ENCODE data around the gene PRKCZ.
"Not testable (repeated sequence)": the region's sequence is repeated elsewhere in the genome, so short reads cannot be mapped to it uniquely, and the experiment has no call there.

Gene PRKCZ

GRCh38 chr1:2088458-2088857, 38.2 kb downstream of the PRKCZ start:
- no peak for DNase-seq

GRCh38 chr1:2089051-2089450, 38.8 kb downstream of the PRKCZ start:
- DNase-seq, result no peak

- DNase-seq, result no peak
Observed at GRCh38 chr1:2090216-2090890, 40.1 kb downstream of the PRKCZ start.

GRCh38 chr1:2091611-2092604, 41.7 kb downstream of the PRKCZ start:
- DNase-seq, result peak; percentile 28 to 40

GRCh38 chr1:2093055-2093454, 42.8 kb downstream of the PRKCZ start:
- DNase-seq, result no peak

GRCh38 chr1:2093636-2094035, 43.4 kb downstream of the PRKCZ start:
- DNase-seq, result no peak

GRCh38 chr1:2094269-2095158, 44.3 kb downstream of the PRKCZ start:
- not testable (repeated sequence) for DNase-seq

GRCh38 chr1:2095394-2095793, 45.2 kb downstream of the PRKCZ start:
- DNase-seq, result no peak

GRCh38 chr1:2095981-2096736, 45.9 kb downstream of the PRKCZ start:
- no peak for DNase-seq

GRCh38 chr1:2097386-2098300, 47.4 kb downstream of the PRKCZ start:
- DNase-seq, result no peak

GRCh38 chr1:2098301-2098698, 48.1 kb downstream of the PRKCZ start:
- no peak for DNase-seq

- DNase-seq, result no peak
Observed at GRCh38 chr1:2098839-2099785, 48.9 kb downstream of the PRKCZ start.

GRCh38 chr1:2099886-2100779, 49.9 kb downstream of the PRKCZ start:
- no peak for DNase-seq

- DNase-seq, result no peak
Observed at GRCh38 chr1:2100780-2101108, 50.5 kb downstream of the PRKCZ start.

- DNase-seq, result no peak
Observed at GRCh38 chr1:2101531-2101930, 51.3 kb downstream of the PRKCZ start.

GRCh38 chr1:2101946-2102345, 51.7 kb downstream of the PRKCZ start:
- no peak for DNase-seq

GRCh38 chr1:2102753-2103152, 52.5 kb downstream of the PRKCZ start:
- no peak for DNase-seq

GRCh38 chr1:2103266-2103900, 53.2 kb downstream of the PRKCZ start:
- no peak for DNase-seq

All from activated CD4-positive, alpha-beta T cell treated with anti-CD3 and anti-CD28 coated beads for 4 hours (primary cell).